ENCODE data around the gene PPL. TPM values are rescaled to one million over a fixed set of nuclear protein-coding genes. Genes with fewer than 3 reads are reported as not detected.

The PPL gene
- polyA plus RNA-seq, 1 donor = 32.2 TPM

- Histone ChIP-seq H3K4me3 (ENCODE audit: low read length) (no peak overlapping the region), H3K4me1 (ENCODE audit: control insufficient read depth, insufficient read depth, low read length) (no peaks in the 10 kb centered on the region), H3K9me3 (ENCODE audit: control insufficient read depth, low read depth, low read length) (peaks cover 18% of the 10 kb centered on the region), H3K27me3 (ENCODE audit: control insufficient read depth, insufficient read depth, low read length) (no peaks in the 10 kb centered on the region), H3K27ac (ENCODE audit: low read length) (no peak overlapping the region), H3K36me3 (ENCODE audit: control insufficient read depth, insufficient read depth, low read length) (peaks cover 87% of the 10 kb centered on the region)
- DNase-seq = no peak
- WGBS (ENCODE audit: insufficient coverage, low lambda C conversion rate) = no CpG with 5 or more reads among the region's 5 CpGs
Observed at GRCh38 chr16:4886151-4886550, 50.8 kb downstream of the PPL start.

GRCh38 chr16:4884972-4885874 is 51.7 kb downstream of the PPL start:
- no peak for DNase-seq
- Histone ChIP-seq H3K4me3 (ENCODE audit: low read length) (no peak overlapping the region), H3K36me3 (ENCODE audit: control insufficient read depth, insufficient read depth, low read length) (peaks cover 88% of the 10 kb centered on the region), H3K4me1 (ENCODE audit: control insufficient read depth, insufficient read depth, low read length) (no peaks in the 10 kb centered on the region), H3K27me3 (ENCODE audit: control insufficient read depth, insufficient read depth, low read length) (no peaks in the 10 kb centered on the region), H3K27ac (ENCODE audit: low read length) (no peak overlapping the region), H3K9me3 (ENCODE audit: control insufficient read depth, low read depth, low read length) (peaks cover 18% of the 10 kb centered on the region)
- WGBS (ENCODE audit: insufficient coverage, low lambda C conversion rate) = 100% methylated on average over 2 of the region's 45 CpGs

GRCh38 chr16:4884209-4884608 is 52.7 kb downstream of the PPL start:
- peaks cover 18% of the 10 kb centered on the region for H3K9me3 ChIP-seq (ENCODE audit: control insufficient read depth, low read depth, low read length)
- no peak overlapping the region for H3K27ac ChIP-seq (ENCODE audit: low read length)
- no peak for DNase-seq
- no peaks in the 10 kb centered on the region for H3K4me1 ChIP-seq (ENCODE audit: control insufficient read depth, insufficient read depth, low read length)
- no CpG with 5 or more reads among the region's 34 CpGs for WGBS (ENCODE audit: insufficient coverage, low lambda C conversion rate)
- no peaks in the 10 kb centered on the region for H3K27me3 ChIP-seq (ENCODE audit: control insufficient read depth, insufficient read depth, low read length)
- H3K4me3 ChIP-seq (ENCODE audit: low read length) = no peak overlapping the region
- peaks cover 91% of the 10 kb centered on the region for H3K36me3 ChIP-seq (ENCODE audit: control insufficient read depth, insufficient read depth, low read length)

- no peak for DNase-seq
- H3K9me3 ChIP-seq (ENCODE audit: control insufficient read depth, low read depth, low read length) = peaks cover 18% of the 10 kb centered on the region
- peaks cover 94% of the 10 kb centered on the region for H3K36me3 ChIP-seq (ENCODE audit: control insufficient read depth, insufficient read depth, low read length)
- H3K4me1 ChIP-seq (ENCODE audit: control insufficient read depth, insufficient read depth, low read length) = no peaks in the 10 kb centered on the region
- no peak overlapping the region for H3K4me3 ChIP-seq (ENCODE audit: low read length)
- no peaks in the 10 kb centered on the region for H3K27me3 ChIP-seq (ENCODE audit: control insufficient read depth, insufficient read depth, low read length)
- WGBS (ENCODE audit: insufficient coverage, low lambda C conversion rate) = no CpG with 5 or more reads among the region's 25 CpGs
- no peak overlapping the region for H3K27ac ChIP-seq (ENCODE audit: low read length)
Observed at GRCh38 chr16:4883501-4883900, 53.4 kb downstream of the PPL start.

- DNase-seq = no peak
- Histone ChIP-seq H3K9me3 (ENCODE audit: control insufficient read depth, low read depth, low read length) (peaks cover 18% of the 10 kb centered on the region), H3K36me3 (ENCODE audit: control insufficient read depth, insufficient read depth, low read length) (peaks cover 95% of the 10 kb centered on the region), H3K27me3 (ENCODE audit: control insufficient read depth, insufficient read depth, low read length) (no peaks in the 10 kb centered on the region), H3K4me1 (ENCODE audit: control insufficient read depth, insufficient read depth, low read length) (no peaks in the 10 kb centered on the region), H3K27ac (ENCODE audit: low read length) (no peak overlapping the region), H3K4me3 (ENCODE audit: low read length) (no peak overlapping the region)
- WGBS (ENCODE audit: insufficient coverage, low lambda C conversion rate) = no CpG with 5 or more reads among the region's 11 CpGs
Observed at GRCh38 chr16:4882633-4883285, 54.2 kb downstream of the PPL start.

GRCh38 chr16:4882000-4882632 is 54.8 kb downstream of the PPL start:
- Histone ChIP-seq H3K27me3 (ENCODE audit: control insufficient read depth, insufficient read depth, low read length) (no peaks in the 10 kb centered on the region), H3K4me3 (ENCODE audit: low read length) (no peak overlapping the region), H3K9me3 (ENCODE audit: control insufficient read depth, low read depth, low read length) (peaks cover 18% of the 10 kb centered on the region), H3K27ac (ENCODE audit: low read length) (no peak overlapping the region), H3K36me3 (ENCODE audit: control insufficient read depth, insufficient read depth, low read length) (peaks cover 95% of the 10 kb centered on the region), H3K4me1 (ENCODE audit: control insufficient read depth, insufficient read depth, low read length) (peaks cover 1% of the 10 kb centered on the region)
- DNase-seq = no peak
- no CpG with 5 or more reads among the region's 14 CpGs for WGBS (ENCODE audit: insufficient coverage, low lambda C conversion rate)

- Histone ChIP-seq H3K27ac (ENCODE audit: low read length) (no peak overlapping the region), H3K27me3 (ENCODE audit: control insufficient read depth, insufficient read depth, low read length) (no peaks in the 10 kb centered on the region), H3K4me1 (ENCODE audit: control insufficient read depth, insufficient read depth, low read length) (peaks cover 12% of the 10 kb centered on the region), H3K9me3 (ENCODE audit: control insufficient read depth, low read depth, low read length) (peaks cover 15% of the 10 kb centered on the region), H3K36me3 (ENCODE audit: control insufficient read depth, insufficient read depth, low read length) (peaks cover 92% of the 10 kb centered on the region), H3K4me3 (ENCODE audit: low read length) (no peak overlapping the region)
- DNase-seq = no peak
- no CpG with 5 or more reads among the region's 17 CpGs for WGBS (ENCODE audit: insufficient coverage, low lambda C conversion rate)
Observed at GRCh38 chr16:4880006-4880580, 56.9 kb downstream of the PPL start.

- Histone ChIP-seq H3K9me3 (ENCODE audit: control insufficient read depth, low read depth, low read length) (peaks cover 7% of the 10 kb centered on the region), H3K4me3 (ENCODE audit: low read length) (no peak overlapping the region), H3K4me1 (ENCODE audit: control insufficient read depth, insufficient read depth, low read length) (peaks cover 21% of the 10 kb centered on the region), H3K27ac (ENCODE audit: low read length) (no peak overlapping the region), H3K36me3 (ENCODE audit: control insufficient read depth, insufficient read depth, low read length) (peaks cover 90% of the 10 kb centered on the region), H3K27me3 (ENCODE audit: control insufficient read depth, insufficient read depth, low read length) (no peaks in the 10 kb centered on the region)
- no peak for DNase-seq
- no CpG with 5 or more reads among the region's 4 CpGs for WGBS (ENCODE audit: insufficient coverage, low lambda C conversion rate)
Observed at GRCh38 chr16:4879049-4879448, 57.9 kb downstream of the PPL start.

- Histone ChIP-seq H3K36me3 (ENCODE audit: control insufficient read depth, insufficient read depth, low read length) (peaks cover 90% of the 10 kb centered on the region), H3K4me1 (ENCODE audit: control insufficient read depth, insufficient read depth, low read length) (peaks cover 36% of the 10 kb centered on the region), H3K9me3 (ENCODE audit: control insufficient read depth, low read depth, low read length) (no peaks in the 10 kb centered on the region), H3K27me3 (ENCODE audit: control insufficient read depth, insufficient read depth, low read length) (no peaks in the 10 kb centered on the region), H3K27ac (ENCODE audit: low read length) (no peak overlapping the region), H3K4me3 (ENCODE audit: low read length) (no peak overlapping the region)
- WGBS (ENCODE audit: insufficient coverage, low lambda C conversion rate) = 100% methylated on average over 3 of the region's 14 CpGs
- DNase-seq = no peak
Observed at GRCh38 chr16:4877380-4877685, 59.6 kb downstream of the PPL start.

GRCh38 chr16:4876646-4877379 is 60.1 kb downstream of the PPL start:
- Histone ChIP-seq H3K4me3 (ENCODE audit: low read length) (no peak overlapping the region), H3K4me1 (ENCODE audit: control insufficient read depth, insufficient read depth, low read length) (peaks cover 36% of the 10 kb centered on the region), H3K9me3 (ENCODE audit: control insufficient read depth, low read depth, low read length) (no peaks in the 10 kb centered on the region), H3K36me3 (ENCODE audit: control insufficient read depth, insufficient read depth, low read length) (peaks cover 90% of the 10 kb centered on the region), H3K27me3 (ENCODE audit: control insufficient read depth, insufficient read depth, low read length) (no peaks in the 10 kb centered on the region), H3K27ac (ENCODE audit: low read length) (no peak overlapping the region)
- WGBS (ENCODE audit: insufficient coverage, low lambda C conversion rate) = no CpG with 5 or more reads among the region's 11 CpGs
- DNase-seq = no peak
